Measurements from ENCODE around the gene COQ2.

DNA sequence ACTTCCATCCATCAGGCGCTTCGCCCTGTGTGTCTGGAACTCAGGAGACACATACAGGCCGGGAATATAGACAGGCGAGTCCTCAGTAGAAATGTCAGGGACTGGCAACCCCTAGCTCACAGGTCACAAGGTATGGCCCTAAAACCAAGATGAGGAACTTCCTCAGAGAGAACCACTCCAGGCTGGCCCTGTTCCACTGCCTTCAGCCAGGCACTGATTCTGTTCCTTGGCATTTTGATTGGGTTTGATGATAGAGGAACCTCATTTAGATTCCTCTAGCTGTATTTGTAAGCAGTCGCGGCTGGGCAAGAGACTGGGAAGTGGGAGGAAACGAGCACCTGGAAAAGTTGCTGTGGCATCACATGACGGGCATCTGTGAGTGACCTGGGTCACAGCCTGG is 41.9 kb upstream of the COQ2 start:
- TF ChIP-seq, protein P1, sequence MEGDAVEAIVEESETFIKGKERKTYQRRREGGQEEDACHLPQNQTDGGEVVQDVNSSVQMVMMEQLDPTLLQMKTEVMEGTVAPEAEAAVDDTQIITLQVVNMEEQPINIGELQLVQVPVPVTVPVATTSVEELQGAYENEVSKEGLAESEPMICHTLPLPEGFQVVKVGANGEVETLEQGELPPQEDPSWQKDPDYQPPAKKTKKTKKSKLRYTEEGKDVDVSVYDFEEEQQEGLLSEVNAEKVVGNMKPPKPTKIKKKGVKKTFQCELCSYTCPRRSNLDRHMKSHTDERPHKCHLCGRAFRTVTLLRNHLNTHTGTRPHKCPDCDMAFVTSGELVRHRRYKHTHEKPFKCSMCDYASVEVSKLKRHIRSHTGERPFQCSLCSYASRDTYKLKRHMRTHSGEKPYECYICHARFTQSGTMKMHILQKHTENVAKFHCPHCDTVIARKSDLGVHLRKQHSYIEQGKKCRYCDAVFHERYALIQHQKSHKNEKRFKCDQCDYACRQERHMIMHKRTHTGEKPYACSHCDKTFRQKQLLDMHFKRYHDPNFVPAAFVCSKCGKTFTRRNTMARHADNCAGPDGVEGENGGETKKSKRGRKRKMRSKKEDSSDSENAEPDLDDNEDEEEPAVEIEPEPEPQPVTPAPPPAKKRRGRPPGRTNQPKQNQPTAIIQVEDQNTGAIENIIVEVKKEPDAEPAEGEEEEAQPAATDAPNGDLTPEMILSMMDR (conservative IDR thresholded peaks at IDR 0.05; ENCODE audit: low read length) = no peak
- no peak for TF ChIP-seq EZH2phosphoT487 (IDR thresholded peaks at IDR 0.05; ENCODE audit: borderline replicate concordance, low read depth, low read length)
